Activated B cell treated with CpG ODN at 0.5 μM for 24 hours (primary cell): Measurements from ENCODE around the gene ZNF441. TPM values are rescaled to one million over a fixed set of nuclear protein-coding genes. Genes with fewer than 3 reads are reported as not detected.
"Not testable (repeated sequence)": the region's sequence is repeated elsewhere in the genome, so short reads cannot be mapped to it uniquely, and the experiment has no call there.

ENCODE experiments used
- ATAC-seq: fragments of 200-7000 bp; cut with Tn5 transposase; one replicate; pipeline ENCODE4 v1.10.0; 2021; ENCODE audit warnings: low read depth, mild to moderate bottlenecking, moderate library complexity
- CTCF ChIA-PET: fragments of 350-600 bp; sonication (Branson Sonifier 250); formaldehyde crosslinking; loops from one replicate; lab custom pipeline; 2021; ENCODE audit warnings: antibody characterized with exemption; lab: Charles Lee
- POLR2A ChIA-PET: fragments of 350-600 bp; sonication (Branson Sonifier 250); formaldehyde crosslinking; loops from one replicate; lab custom pipeline; 2021; ENCODE audit warnings: antibody characterized with exemption; lab: Charles Lee
- DNase-seq: peaks from one replicate; pipeline ENCODE4 v3.0.0; 2022
- H3K27ac Mint-ChIP-seq: one replicate; pipeline ENCODE4 v1.8.0; 2020; ENCODE audit warnings: mixed read lengths
- H3K27me3 Mint-ChIP-seq: one replicate; pipeline ENCODE4 v1.8.0; 2021; ENCODE audit warnings: mixed read lengths
- H3K36me3 Mint-ChIP-seq: one replicate; pipeline ENCODE4 v1.8.0; 2021; ENCODE audit warnings: low read depth, mixed read lengths
- H3K4me1 Mint-ChIP-seq: one replicate; pipeline ENCODE4 v1.8.0; 2021; ENCODE audit warnings: mixed read lengths
- H3K4me3 Mint-ChIP-seq: one replicate; pipeline ENCODE4 v1.8.0; 2020; ENCODE audit warnings: mild to moderate bottlenecking, mixed read lengths
- H3K9me3 Mint-ChIP-seq: one replicate; pipeline ENCODE4 v1.8.0; 2020; ENCODE audit warnings: mixed read lengths
- CTCF ChIP-seq: fragments of 200-600 bp; IDR thresholded peaks from one replicate; pipeline ENCODE4 v1.8.0; 2022; ENCODE audit warnings: antibody characterized with exemption, mild to moderate bottlenecking
- intact Hi-C: fragments of 100-400 bp; cut with micrococcal nuclease; formaldehyde crosslinking; loops from one replicate; pipeline ENCODE4 v1.15.1; 2024
- total RNA-seq: library from RNA; stranded (reverse); gene quantifications from 2 replicates; pipeline ENCODE4 v1.2.3, GENCODE V29; 2022

The ZNF441 gene
- total RNA-seq, 1 donor from 2014 or later = 23.9 TPM

- DNase-seq (no peak), ATAC-seq (peak; percentile 57)
- Mint-ChIP-seq H3K27ac (no peak overlapping the region), H3K4me1 (peaks cover 14% of the 10 kb centered on the region), H3K4me3 (no peak overlapping the region), H3K27me3 (no peaks in the 10 kb centered on the region), H3K36me3 (peaks cover 24% of the 10 kb centered on the region), H3K9me3 (no peaks in the 10 kb centered on the region)
- POLR2A ChIA-PET = no interaction called here
- CTCF ChIA-PET = no interaction called here
- intact Hi-C loops = no loop called here
- TF ChIP-seq CTCF = no peak
Observed at GRCh38 chr19:11821474-11822109, 54.8 kb downstream of the ZNF441 start.

GRCh38 chr19:11828957-11829876, 62.4 kb downstream of the ZNF441 start:
- Mint-ChIP-seq H3K36me3 (peaks cover 57% of the 10 kb centered on the region), H3K9me3 (peaks cover 18% of the 10 kb centered on the region)
- H3K27me3 Mint-ChIP-seq, H3K27ac Mint-ChIP-seq, H3K4me3 Mint-ChIP-seq, intact Hi-C loops, DNase-seq, POLR2A ChIA-PET, CTCF ChIA-PET, H3K4me1 Mint-ChIP-seq: not testable (repeated sequence)
- peak; percentile 66 for ATAC-seq

- no peak for TF ChIP-seq CTCF
- no peak overlapping the region for H3K4me3 Mint-ChIP-seq
- peaks cover 51% of the 10 kb centered on the region for H3K36me3 Mint-ChIP-seq
- intact Hi-C loops = no loop called here
- DNase-seq (no peak), ATAC-seq (no peak)
- H3K4me1 Mint-ChIP-seq = peaks cover 7% of the 10 kb centered on the region
- H3K27ac Mint-ChIP-seq = no peak overlapping the region
- ChIA-PET CTCF (no interaction called here), POLR2A (no interaction called here)
- H3K27me3 Mint-ChIP-seq = no peaks in the 10 kb centered on the region
- peaks cover 18% of the 10 kb centered on the region for H3K9me3 Mint-ChIP-seq
Observed at GRCh38 chr19:11832253-11832912, 65.6 kb downstream of the ZNF441 start.

- no peak for DNase-seq
- peaks cover 18% of the 10 kb centered on the region for H3K9me3 Mint-ChIP-seq
Observed at GRCh38 chr19:11833541-11833940, 66.7 kb downstream of the ZNF441 start.

More at GRCh38 chr19:11833541-11833940, 66.7 kb downstream of the ZNF441 start:
- peaks cover 46% of the 10 kb centered on the region for H3K36me3 Mint-ChIP-seq
- no peaks in the 10 kb centered on the region for H3K27me3 Mint-ChIP-seq
- ChIA-PET CTCF (interaction anchor here (0.6 kb wide), 1 partner anchor 20 kb away, joined by 3 read pairs; no protein-coding TSS in a partner anchor), POLR2A (no interaction called here)
- TF ChIP-seq CTCF = no peak
- intact Hi-C loops = no loop called here
- H3K27ac Mint-ChIP-seq = no peak overlapping the region
- H3K4me1 Mint-ChIP-seq = peaks cover 7% of the 10 kb centered on the region
- ATAC-seq = no peak
- H3K4me3 Mint-ChIP-seq = no peak overlapping the region

Other genes with a start within 250 kb of the ZNF441 start
- 49.3 and 54.2 TPM in 2 replicates for gene ECSIT, start 237.9 kb upstream of the ZNF441 start, total RNA-seq
- not detected in 2 replicates for gene CNN1, start 228.1 kb upstream of the ZNF441 start, total RNA-seq
- gene ELOF1, start 207.8 kb upstream of the ZNF441 start, total RNA-seq = 61.7 and 66.1 TPM in 2 replicates
- gene ACP5, start 189.4 kb upstream of the ZNF441 start, total RNA-seq = 47.6 and 50.9 TPM in 2 replicates
- gene ZNF627, start 169.5 kb upstream of the ZNF441 start, total RNA-seq = 17.0 and 17.6 TPM in 2 replicates
- gene ZNF823, start 28.1 kb upstream of the ZNF441 start, total RNA-seq = 2.6 and 3.0 TPM in 2 replicates
- 1.4 and 1.7 TPM in 2 replicates for gene ZNF491, start 31.5 kb downstream of the ZNF441 start, total RNA-seq
- 17.7 and 18.5 TPM in 2 replicates for gene ZNF440, start 47.3 kb downstream of the ZNF441 start, total RNA-seq
- 19.9 and 22.8 TPM in 2 replicates for gene ZNF439, start 81.7 kb downstream of the ZNF441 start, total RNA-seq
- gene ZNF69, start 120.8 kb downstream of the ZNF441 start, total RNA-seq = 2.1 and 2.3 TPM in 2 replicates
- 24.5 and 33.1 TPM in 2 replicates for gene ZNF700, start 158.1 kb downstream of the ZNF441 start, total RNA-seq
- 9.8 and 10.0 TPM in 2 replicates for gene ZNF763, start 198.0 kb downstream of the ZNF441 start, total RNA-seq